ENCODE data around the gene CCDC63. TPM values are rescaled to one million over a fixed set of nuclear protein-coding genes. Genes with fewer than 3 reads are reported as not detected.

Gene CCDC63
- not detected in 2 replicates for total RNA-seq

DNA sequence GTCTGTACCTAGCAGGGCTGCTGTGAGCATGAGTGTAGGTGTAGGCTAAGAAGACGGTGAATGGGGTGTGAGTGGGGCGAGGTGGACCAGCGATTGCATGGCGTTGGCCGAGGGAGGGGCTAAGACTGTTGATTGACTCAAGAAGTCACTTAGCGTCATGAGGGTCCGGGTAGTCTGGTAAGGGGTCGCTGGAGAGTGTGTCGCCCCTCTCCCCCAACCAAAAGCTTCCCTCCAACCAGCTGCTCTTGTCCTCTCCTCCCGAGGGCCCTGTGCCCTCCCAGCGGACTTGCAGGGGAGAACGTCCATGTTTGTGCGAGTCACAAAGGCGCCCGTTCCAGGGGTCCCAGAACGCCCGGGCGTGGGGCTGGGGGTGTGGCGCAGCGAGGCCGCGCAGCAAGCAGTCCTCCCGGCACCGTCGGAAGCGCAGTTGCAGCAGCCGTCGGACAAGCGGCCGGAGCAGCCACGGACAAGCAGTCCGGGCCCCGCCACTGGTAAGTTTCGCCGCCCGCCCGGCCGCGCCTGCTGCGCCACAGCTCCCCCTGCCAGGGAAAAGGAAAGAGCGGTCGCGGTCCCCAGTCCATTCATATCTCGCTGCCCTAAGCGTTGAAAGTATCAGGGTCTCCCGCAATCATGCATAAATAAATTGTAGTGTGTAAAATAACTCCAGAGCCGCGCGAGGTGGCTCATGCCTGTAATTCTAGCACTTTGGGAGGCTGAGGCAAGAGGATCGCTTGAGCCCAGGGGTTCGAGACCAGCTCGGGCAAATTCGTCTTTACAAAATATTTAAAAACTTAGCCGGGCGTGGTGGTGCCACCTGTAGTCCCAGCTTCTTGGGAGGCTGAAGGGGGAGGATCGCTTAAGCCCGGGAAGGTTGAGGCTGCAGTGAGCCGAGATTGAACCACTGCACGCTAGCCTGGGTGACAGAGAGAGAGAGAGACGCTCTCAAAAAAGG lies at the start of gene CCDC63:
CCDC63 (plus strand) TSS at position 373 of the 952 bp plus-strand sequence. CDS start 5,968 bp downstream, outside the sequence.

DNA sequence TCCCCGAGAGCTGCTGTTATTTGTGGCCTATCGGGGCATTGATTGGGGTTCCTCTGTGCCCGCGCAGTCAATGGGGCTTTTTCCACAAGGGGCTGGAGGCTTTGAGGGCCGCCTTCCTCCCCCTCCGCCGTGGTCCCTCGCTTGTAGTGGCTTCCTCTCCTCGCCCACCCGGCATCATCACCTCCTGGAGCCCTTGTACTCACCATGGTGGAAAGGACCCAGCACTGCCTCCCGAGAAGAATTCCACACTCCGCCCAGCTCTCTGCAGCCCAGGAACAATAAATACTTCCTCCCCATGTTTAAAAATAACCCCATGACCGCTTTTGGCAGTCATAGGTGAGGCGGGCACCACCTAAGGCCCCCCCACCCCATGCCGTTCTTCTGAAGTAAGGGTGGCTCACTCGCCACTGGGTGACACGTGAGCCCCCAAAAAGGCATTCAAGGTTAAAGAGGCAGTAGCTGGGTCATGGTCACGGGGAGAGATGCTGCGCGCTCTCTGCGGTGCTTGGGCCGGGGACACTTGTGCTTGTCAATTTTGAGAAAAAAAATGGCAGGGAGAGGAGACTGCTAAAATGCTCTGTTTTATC lies 73.6 kb downstream of the CCDC63 start, which contains the start of gene MYL2:
MYL2 (minus strand) TSS at position 256 of the 587 bp plus-strand sequence; CDS start at position 206, 50 bp downstream.

Other genes with a start within 250 kb of the CCDC63 start
- gene TCTN1, start 232.9 kb upstream of the CCDC63 start, total RNA-seq, result 25.2 and 34.2 TPM in 2 replicates
- 0.98 and 1.5 TPM in 2 replicates for gene HVCN1, start 157.9 kb upstream of the CCDC63 start, total RNA-seq
- 115 and 152 TPM in 2 replicates for gene PPP1CC, start 104.1 kb upstream of the CCDC63 start, total RNA-seq
- gene MYL2, start 73.6 kb downstream of the CCDC63 start, total RNA-seq, result not detected in 2 replicates
- gene CUX2, start 187.2 kb downstream of the CCDC63 start, total RNA-seq, result not detected in 2 replicates

Data from subcutaneous preadipocyte (primary cell).